ENCODE data around the gene MEDAG.
A peak's percentile ranks its signal among the peaks of the same experiment; 100 is the strongest.

DNA sequence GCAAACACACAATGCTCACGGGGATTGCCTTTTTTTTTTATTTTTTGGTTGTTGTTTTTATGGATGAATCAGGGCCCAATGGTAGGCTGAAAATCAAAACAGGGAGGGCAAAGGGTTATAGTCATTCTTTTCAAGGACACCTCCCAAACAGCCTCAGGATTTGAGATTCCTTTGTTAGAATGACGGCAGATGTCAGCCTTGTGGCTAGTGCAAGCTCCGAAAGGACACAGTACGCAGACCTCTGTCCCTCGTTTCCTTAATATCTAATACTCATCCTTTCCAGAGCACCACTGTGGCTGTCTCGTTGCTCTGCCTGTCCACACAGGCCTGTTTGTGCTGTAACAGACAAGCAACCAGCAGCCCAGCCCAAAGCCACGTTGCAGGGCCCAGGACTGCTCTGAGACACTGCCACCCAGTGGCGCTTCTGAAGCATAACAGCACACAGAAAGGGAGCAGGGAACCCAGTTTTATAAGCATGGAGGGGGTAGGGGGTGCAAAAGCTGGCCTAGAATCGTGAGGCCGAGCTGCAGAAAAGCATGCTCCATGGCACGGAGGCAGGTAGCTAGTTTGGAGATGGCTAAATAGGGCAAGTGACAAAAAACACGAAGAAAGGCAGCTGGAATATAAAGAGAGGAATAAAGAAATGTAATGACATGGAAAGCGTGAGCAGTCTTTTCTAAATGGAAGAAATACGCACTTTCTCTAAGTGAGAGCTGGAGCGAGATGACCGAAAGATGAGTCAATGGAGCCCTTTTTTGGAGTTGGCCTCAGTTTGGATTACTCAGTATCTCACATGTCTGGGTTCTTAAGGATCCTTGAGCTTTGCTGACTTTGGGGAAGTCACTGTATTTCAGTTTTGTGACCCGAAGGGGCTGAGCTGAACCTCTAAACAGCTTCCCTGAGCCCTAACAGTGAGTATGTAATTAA is 40.7 kb upstream of the MEDAG start:
- TF ChIP-seq, protein P1, sequence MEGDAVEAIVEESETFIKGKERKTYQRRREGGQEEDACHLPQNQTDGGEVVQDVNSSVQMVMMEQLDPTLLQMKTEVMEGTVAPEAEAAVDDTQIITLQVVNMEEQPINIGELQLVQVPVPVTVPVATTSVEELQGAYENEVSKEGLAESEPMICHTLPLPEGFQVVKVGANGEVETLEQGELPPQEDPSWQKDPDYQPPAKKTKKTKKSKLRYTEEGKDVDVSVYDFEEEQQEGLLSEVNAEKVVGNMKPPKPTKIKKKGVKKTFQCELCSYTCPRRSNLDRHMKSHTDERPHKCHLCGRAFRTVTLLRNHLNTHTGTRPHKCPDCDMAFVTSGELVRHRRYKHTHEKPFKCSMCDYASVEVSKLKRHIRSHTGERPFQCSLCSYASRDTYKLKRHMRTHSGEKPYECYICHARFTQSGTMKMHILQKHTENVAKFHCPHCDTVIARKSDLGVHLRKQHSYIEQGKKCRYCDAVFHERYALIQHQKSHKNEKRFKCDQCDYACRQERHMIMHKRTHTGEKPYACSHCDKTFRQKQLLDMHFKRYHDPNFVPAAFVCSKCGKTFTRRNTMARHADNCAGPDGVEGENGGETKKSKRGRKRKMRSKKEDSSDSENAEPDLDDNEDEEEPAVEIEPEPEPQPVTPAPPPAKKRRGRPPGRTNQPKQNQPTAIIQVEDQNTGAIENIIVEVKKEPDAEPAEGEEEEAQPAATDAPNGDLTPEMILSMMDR (conservative IDR thresholded peaks at IDR 0.05; ENCODE audit: low read depth, low read length), result peak; percentile 98
- TF ChIP-seq EZH2 (IDR thresholded peaks at IDR 0.05; ENCODE audit: borderline replicate concordance, low read depth, low read length, poor library complexity, severe bottlenecking), result no peak

Data from A673 (cell line).